Progenitor cell of endocrine pancreas (in vitro differentiated cells): ENCODE results near the gene BTNL8. TPM values are rescaled to one million over a fixed set of nuclear protein-coding genes. Genes with fewer than 3 reads are reported as not detected.

Source experiments
- DNase-seq: peaks from one replicate; pipeline ENCODE4 v3.0.0; 2021; ENCODE audit warnings: low spot score; ENCODE audit not compliant: unreplicated experiment
- H3K27ac Mint-ChIP-seq: 2 replicates; pipeline ENCODE4 v1.8.0; 2021; ENCODE audit warnings: mild to moderate bottlenecking, moderate library complexity, mixed read lengths
- H3K27me3 Mint-ChIP-seq: 2 replicates; pipeline ENCODE4 v1.8.0; 2021; ENCODE audit warnings: mixed read lengths
- H3K36me3 Mint-ChIP-seq: 2 replicates; pipeline ENCODE4 v1.8.0; 2022; ENCODE audit warnings: mixed read lengths; ENCODE audit not compliant: insufficient read depth
- H3K4me1 Mint-ChIP-seq: 2 replicates; pipeline ENCODE4 v1.8.0; 2021; ENCODE audit warnings: low read depth, mixed read lengths
- H3K4me3 Mint-ChIP-seq: 2 replicates; pipeline ENCODE4 v1.8.0; 2021; ENCODE audit warnings: low read depth, mild to moderate bottlenecking, moderate library complexity, mixed read lengths
- H3K9me3 Mint-ChIP-seq: 2 replicates; pipeline ENCODE4 v1.8.0; 2021; ENCODE audit warnings: low read depth, mixed read lengths
- CTCF ChIP-seq: fragments of 200-600 bp; sonication (generic); IDR thresholded peaks from one replicate; pipeline ENCODE4 v1.5.0; 2021; ENCODE audit warnings: antibody characterized with exemption, mild to moderate bottlenecking; ENCODE audit not compliant: unreplicated experiment
- total RNA-seq: library from RNA; stranded (reverse); gene quantifications from 2 replicates; pipeline ENCODE4 v1.2.1, GENCODE V29; 2021

BTNL8 gene
- total RNA-seq, 1 donor from 2014 or later, result not detected

GRCh38 chr5:180960209-180960608, 61.2 kb downstream of the BTNL8 start:
- H3K9me3 Mint-ChIP-seq, result no peaks in the 10 kb centered on the region
- H3K27ac Mint-ChIP-seq, result no peak overlapping the region
- TF ChIP-seq CTCF, result no peak
- peaks cover 1% of the 10 kb centered on the region for H3K4me1 Mint-ChIP-seq
- no peaks in the 10 kb centered on the region for H3K36me3 Mint-ChIP-seq
- peaks cover 10% of the 10 kb centered on the region for H3K27me3 Mint-ChIP-seq
- no peak overlapping the region for H3K4me3 Mint-ChIP-seq
- no peak for DNase-seq

GRCh38 chr5:180969406-180969805, 70.4 kb downstream of the BTNL8 start:
- Mint-ChIP-seq H3K36me3 (no peaks in the 10 kb centered on the region), H3K4me3 (no peak overlapping the region), H3K27me3 (peaks cover 3% of the 10 kb centered on the region), H3K9me3 (peaks cover 7% of the 10 kb centered on the region), H3K27ac (no peak overlapping the region), H3K4me1 (peaks cover 2% of the 10 kb centered on the region)
- DNase-seq, result no peak
- TF ChIP-seq CTCF, result no peak

GRCh38 chr5:180970336-180970735, 71.4 kb downstream of the BTNL8 start:
- DNase-seq, result no peak
- Mint-ChIP-seq H3K9me3 (peaks cover 7% of the 10 kb centered on the region), H3K27me3 (peaks cover 3% of the 10 kb centered on the region), H3K36me3 (no peaks in the 10 kb centered on the region), H3K4me3 (no peak overlapping the region), H3K4me1 (peaks cover 2% of the 10 kb centered on the region), H3K27ac (no peak overlapping the region)
- no peak for TF ChIP-seq CTCF

GRCh38 chr5:180970875-180971274, 71.9 kb downstream of the BTNL8 start:
- no peak for DNase-seq
- H3K9me3 Mint-ChIP-seq, result peaks cover 7% of the 10 kb centered on the region
- H3K27me3 Mint-ChIP-seq, result peaks cover 3% of the 10 kb centered on the region
- TF ChIP-seq CTCF, result no peak
- H3K27ac Mint-ChIP-seq, result no peak overlapping the region
- no peak overlapping the region for H3K4me3 Mint-ChIP-seq
- H3K36me3 Mint-ChIP-seq, result no peaks in the 10 kb centered on the region
- peaks cover 2% of the 10 kb centered on the region for H3K4me1 Mint-ChIP-seq

- no peak overlapping the region for H3K4me3 Mint-ChIP-seq
- H3K27ac Mint-ChIP-seq, result no peak overlapping the region
- H3K4me1 Mint-ChIP-seq, result peaks cover 2% of the 10 kb centered on the region
- DNase-seq, result no peak
- H3K27me3 Mint-ChIP-seq, result no peaks in the 10 kb centered on the region
- peaks cover 7% of the 10 kb centered on the region for H3K9me3 Mint-ChIP-seq
- H3K36me3 Mint-ChIP-seq, result no peaks in the 10 kb centered on the region
- TF ChIP-seq CTCF, result no peak
Observed at GRCh38 chr5:180974612-180975315, 75.8 kb downstream of the BTNL8 start.
